HL-60 (cell line): Measurements from ENCODE around the gene PDE6B.

Experiments
- DNase-seq, 2 experiments: peaks; one replicate each; pipeline ENCODE4 v3.0.0-alpha.2; 2010 to 2020; ENCODE audit warnings: low read depth in 1 of 2, low spot score in 1 of 2
- H3K27ac ChIP-seq: fragments of 250-450 bp; sonication (Bioruptor Pico); replicated peaks from 2 replicates; pipeline ENCODE4 v1.5.1; 2020; ENCODE audit warnings: mild to moderate bottlenecking, moderate library complexity
- H3K27me3 ChIP-seq: fragments of 250-450 bp; sonication (Bioruptor Pico); 2 replicates; pipeline ENCODE4 v1.5.1; 2021; ENCODE audit warnings: mild to moderate bottlenecking, moderate library complexity; ENCODE audit not compliant: insufficient read depth, poor library complexity, severe bottlenecking
- H3K4me3 ChIP-seq: replicated peaks from 2 replicates; pipeline ENCODE4 v1.5.1; 2011; ENCODE audit warnings: mild to moderate bottlenecking, control low read depth, low read length; ENCODE audit not compliant: insufficient read depth
- CTCF ChIP-seq: IDR thresholded peaks from one replicate; pipeline ENCODE4 v1.5.1; 2011; ENCODE audit warnings: low read length, control low read depth, inconsistent platforms; ENCODE audit not compliant: insufficient read depth
- GABPA ChIP-seq: IDR thresholded peaks from 2 replicates; pipeline ENCODE4 v1.6.1; 2012; ENCODE audit warnings: low read depth
- POLR2AphosphoS5 ChIP-seq: IDR thresholded peaks from 2 replicates; pipeline ENCODE4 v1.6.1; 2012; ENCODE audit warnings: low read depth
- REST ChIP-seq: IDR thresholded peaks from 2 replicates; pipeline ENCODE4 v1.6.1; 2012; ENCODE audit warnings: low read depth; ENCODE audit not compliant: insufficient replicate concordance
- SPI1 ChIP-seq: IDR thresholded peaks from 2 replicates; pipeline ENCODE4 v1.6.1; 2012; ENCODE audit warnings: low read depth, mild to moderate bottlenecking, borderline replicate concordance

PDE6B gene

GRCh38 chr4:625631-626161 lies 323 bp downstream of the PDE6B start:
- Histone ChIP-seq H3K27me3 (no peaks in the 10 kb centered on the region), H3K27ac (no peak overlapping the region), H3K4me3 (no peak overlapping the region)
- no peak for TF ChIP-seq SPI1
- no peak for TF ChIP-seq CTCF
- no peak for TF ChIP-seq REST
- no peak for TF ChIP-seq GABPA
- no peak for TF ChIP-seq POLR2AphosphoS5
- DNase-seq: no peak

- Histone ChIP-seq H3K4me3 (no peak overlapping the region), H3K27ac (no peak overlapping the region), H3K27me3 (no peaks in the 10 kb centered on the region)
- TF ChIP-seq POLR2AphosphoS5: no peak
- TF ChIP-seq CTCF: no peak
- TF ChIP-seq SPI1: no peak
- no peak for TF ChIP-seq REST
- no peak for TF ChIP-seq GABPA
- DNase-seq: no peak
These were observed 1.1 kb downstream of the PDE6B start for GRCh38 chr4:626201-627091.

- DNase-seq: no peak
- TF ChIP-seq REST (no peak), CTCF (no peak), POLR2AphosphoS5 (no peak), GABPA (no peak), SPI1 (no peak)
- Histone ChIP-seq H3K27ac (no peak overlapping the region), H3K4me3 (no peak overlapping the region), H3K27me3 (no peaks in the 10 kb centered on the region)
These were observed 2.2 kb downstream of the PDE6B start for GRCh38 chr4:627347-628125.
